ENCODE measurements around the gene MOB1B. TPM values are rescaled to one million over a fixed set of nuclear protein-coding genes. Genes with fewer than 3 reads are reported as not detected.
A peak's percentile ranks its signal among the peaks of the same experiment; 100 is the strongest.

Gene MOB1B
- total RNA-seq, 1 donor from 2014 or later: 22.1 TPM

DNA sequence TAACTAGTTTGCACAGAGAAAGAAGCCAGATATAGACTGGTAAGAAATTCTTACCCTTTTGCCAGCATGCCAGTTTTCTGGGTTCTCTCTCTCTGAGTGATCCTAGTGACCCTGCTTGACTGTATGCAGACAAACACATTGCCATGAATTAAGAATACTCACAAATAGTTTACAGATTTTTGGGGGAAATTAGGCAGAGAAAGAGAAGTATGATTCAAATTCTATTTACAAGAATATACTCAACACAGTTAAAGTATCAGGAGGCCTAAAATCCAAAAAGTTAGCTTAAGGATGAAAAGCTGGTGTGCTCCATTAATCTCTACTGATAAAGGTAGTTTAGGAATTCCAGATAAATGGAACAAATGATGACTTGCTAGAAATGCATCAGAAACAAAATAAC is 18.4 kb downstream of the MOB1B start:
- Mint-ChIP-seq H3K27me3 (ENCODE audit: insufficient read depth) (no peaks in the 10 kb centered on the region), H3K4me3 (no peak overlapping the region), H3K9me3 (peaks cover 6% of the 10 kb centered on the region), H3K36me3 (ENCODE audit: low read depth) (peaks cover 6% of the 10 kb centered on the region), H3K27ac (no peak overlapping the region), H3K4me1 (ENCODE audit: low read depth) (peaks cover 6% of the 10 kb centered on the region)
- intact Hi-C loops (cut with micrococcal nuclease): no loop called here
- DNase-seq (ENCODE audit: low spot score): no peak

DNA sequence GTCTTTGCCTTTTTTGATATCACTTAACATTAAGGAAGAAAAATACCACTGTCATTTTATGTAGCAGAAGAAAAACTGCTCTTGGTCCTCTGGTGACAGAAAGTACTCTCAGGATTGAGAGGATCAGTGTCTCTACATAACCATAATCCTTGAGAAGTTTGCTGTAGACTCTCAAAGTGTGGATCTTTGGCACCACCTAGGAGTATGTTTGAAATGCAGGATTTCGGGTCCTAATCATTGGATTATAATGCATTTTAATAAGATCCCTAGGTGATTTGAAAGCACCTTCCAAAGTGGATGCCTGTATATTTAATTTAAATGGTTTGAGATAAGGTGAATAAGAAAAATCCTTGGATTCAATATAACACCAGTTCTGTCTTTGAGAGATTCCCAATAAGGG is 23.2 kb downstream of the MOB1B start:
- DNase-seq (ENCODE audit: low spot score): no peak
- H3K4me3 Mint-ChIP-seq: no peak overlapping the region
- no peak overlapping the region for H3K27ac Mint-ChIP-seq
- H3K9me3 Mint-ChIP-seq: peaks cover 2% of the 10 kb centered on the region
- intact Hi-C loops (cut with micrococcal nuclease): no loop called here
- peaks cover 31% of the 10 kb centered on the region for H3K4me1 Mint-ChIP-seq (ENCODE audit: low read depth)
- no peaks in the 10 kb centered on the region for H3K27me3 Mint-ChIP-seq (ENCODE audit: insufficient read depth)
- H3K36me3 Mint-ChIP-seq (ENCODE audit: low read depth): peaks cover 3% of the 10 kb centered on the region

DNA sequence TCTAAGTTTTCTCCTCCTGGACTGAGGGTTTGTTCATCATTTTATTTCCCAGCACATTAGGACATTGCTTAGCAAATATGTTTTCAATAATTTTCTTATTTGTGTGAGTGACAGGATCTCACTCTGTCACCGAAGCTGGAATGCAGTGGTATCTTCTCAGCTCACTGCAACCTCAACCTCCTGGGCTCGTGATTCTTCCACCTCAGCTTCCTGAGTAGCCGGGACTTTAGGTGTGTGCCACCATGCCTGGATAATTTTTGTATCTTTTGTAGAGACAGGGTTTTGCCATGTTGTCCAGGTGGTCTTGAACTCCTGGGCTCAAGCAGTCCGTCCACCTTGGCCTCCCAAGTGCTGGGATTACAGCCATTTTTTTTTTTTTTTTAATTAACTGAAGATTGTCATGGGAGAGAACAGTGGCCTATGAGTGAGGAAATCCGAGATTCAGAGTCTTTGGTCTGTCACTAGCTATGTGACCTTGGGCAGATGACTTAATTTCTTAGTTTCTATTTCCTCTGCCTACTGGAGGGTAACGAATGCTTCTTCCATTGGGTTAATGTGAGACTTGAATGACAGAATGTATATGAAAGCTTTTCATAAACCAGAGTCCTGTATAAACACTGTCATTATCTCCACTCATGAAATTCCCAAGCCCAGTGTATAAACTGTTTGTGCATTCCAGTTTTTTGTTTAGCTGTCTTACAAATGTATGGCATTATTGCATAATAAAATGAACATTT is 23.9 kb downstream of the MOB1B start:
- intact Hi-C loops (cut with micrococcal nuclease): loop anchor here (2.0 kb wide), 1 partner anchor 87 kb away; the partner anchor contains the start of gene GRSF1
- no peaks in the 10 kb centered on the region for H3K27me3 Mint-ChIP-seq (ENCODE audit: insufficient read depth)
- H3K36me3 Mint-ChIP-seq (ENCODE audit: low read depth): peaks cover 3% of the 10 kb centered on the region
- peak overlapping the region; percentile 74 for H3K27ac Mint-ChIP-seq
- H3K9me3 Mint-ChIP-seq: no peaks in the 10 kb centered on the region
- H3K4me3 Mint-ChIP-seq: peak overlapping the region; percentile 37
- DNase-seq (ENCODE audit: low spot score): no peak
- peaks cover 31% of the 10 kb centered on the region for H3K4me1 Mint-ChIP-seq (ENCODE audit: low read depth)

DNA sequence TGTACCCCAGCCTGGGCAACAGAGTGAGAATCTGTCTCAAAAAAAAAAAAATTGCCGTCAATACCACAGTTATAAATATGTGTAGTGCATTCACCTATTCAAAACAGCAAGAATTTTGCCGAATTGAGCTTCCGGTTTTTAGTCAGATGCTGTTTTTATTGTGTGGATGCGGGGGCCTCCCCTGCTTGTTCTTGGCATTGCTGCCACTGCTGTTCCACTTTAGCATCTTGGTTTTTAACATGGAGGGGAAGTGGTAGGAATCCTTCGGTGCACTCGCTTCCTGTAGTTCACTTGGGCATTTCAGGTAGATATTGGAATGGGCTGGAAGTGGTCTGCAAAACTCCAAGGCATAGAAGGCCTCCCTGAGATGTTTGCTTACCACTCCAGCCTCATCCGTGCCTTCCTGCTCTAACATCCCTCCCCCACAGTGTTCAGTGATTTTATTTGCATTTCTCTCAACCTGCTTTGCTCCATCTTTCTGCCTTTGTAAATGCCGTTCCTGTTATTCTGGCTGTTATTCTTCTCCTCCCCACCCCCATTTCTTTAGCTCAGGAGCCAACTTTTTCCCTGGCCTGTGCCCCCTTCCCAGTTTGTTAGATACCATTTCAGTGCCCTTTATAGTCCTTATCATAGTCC is 25.5 kb downstream of the MOB1B start:
- Mint-ChIP-seq H3K36me3 (ENCODE audit: low read depth) (peaks cover 3% of the 10 kb centered on the region), H3K9me3 (peaks cover 3% of the 10 kb centered on the region), H3K27me3 (ENCODE audit: insufficient read depth) (no peaks in the 10 kb centered on the region), H3K27ac (peak overlapping the region; percentile 76), H3K4me1 (ENCODE audit: low read depth) (peaks cover 31% of the 10 kb centered on the region), H3K4me3 (peak overlapping the region; percentile 11)
- intact Hi-C loops (cut with micrococcal nuclease): loop anchor here (1.0 to 2.0 kb wide), 2 partner anchors 25 to 89 kb away; partner anchors contain the start of genes GRSF1 and MOB1B
- DNase-seq (ENCODE audit: low spot score): peak; percentile 15

DNA sequence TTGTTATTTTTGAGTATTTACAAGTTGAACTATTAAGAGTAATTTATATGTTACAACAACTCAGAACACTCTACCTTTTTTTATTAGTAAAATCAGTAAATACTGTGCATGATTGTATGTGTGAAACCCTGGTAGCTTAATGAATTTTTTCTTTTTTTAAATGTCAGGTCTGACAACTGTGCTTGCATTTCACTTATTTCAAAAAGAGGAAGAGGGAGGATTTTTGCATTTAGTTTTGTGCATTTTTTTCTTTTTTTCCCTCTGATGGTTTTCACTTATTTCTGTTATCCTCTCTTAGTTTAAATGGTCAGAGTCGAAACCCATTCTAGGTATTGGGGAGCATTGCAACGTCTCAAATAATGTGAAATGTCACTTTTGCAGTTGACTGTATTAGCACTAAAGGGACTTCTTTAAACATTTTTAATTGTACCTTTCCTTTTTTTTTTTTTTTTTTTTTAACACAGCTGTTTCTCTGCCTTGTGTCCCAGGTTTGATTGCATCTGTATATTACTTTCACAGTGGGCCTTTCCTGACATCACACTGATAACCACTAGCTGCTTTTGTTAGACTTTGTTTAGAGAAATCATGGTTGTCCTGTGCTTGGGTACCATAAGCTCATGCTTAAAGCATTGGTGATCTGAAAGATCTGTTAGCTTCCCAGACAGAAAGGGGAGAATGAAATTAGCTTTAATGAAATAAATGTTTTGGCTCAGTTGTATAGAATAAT is 28.5 kb downstream of the MOB1B start:
- H3K27ac Mint-ChIP-seq: no peak overlapping the region
- H3K36me3 Mint-ChIP-seq (ENCODE audit: low read depth): peaks cover 8% of the 10 kb centered on the region
- peaks cover 8% of the 10 kb centered on the region for H3K9me3 Mint-ChIP-seq
- DNase-seq (ENCODE audit: low spot score): no peak
- peaks cover 31% of the 10 kb centered on the region for H3K4me1 Mint-ChIP-seq (ENCODE audit: low read depth)
- intact Hi-C loops (cut with micrococcal nuclease): no loop called here
- no peak overlapping the region for H3K4me3 Mint-ChIP-seq
- H3K27me3 Mint-ChIP-seq (ENCODE audit: insufficient read depth): no peaks in the 10 kb centered on the region

DNA sequence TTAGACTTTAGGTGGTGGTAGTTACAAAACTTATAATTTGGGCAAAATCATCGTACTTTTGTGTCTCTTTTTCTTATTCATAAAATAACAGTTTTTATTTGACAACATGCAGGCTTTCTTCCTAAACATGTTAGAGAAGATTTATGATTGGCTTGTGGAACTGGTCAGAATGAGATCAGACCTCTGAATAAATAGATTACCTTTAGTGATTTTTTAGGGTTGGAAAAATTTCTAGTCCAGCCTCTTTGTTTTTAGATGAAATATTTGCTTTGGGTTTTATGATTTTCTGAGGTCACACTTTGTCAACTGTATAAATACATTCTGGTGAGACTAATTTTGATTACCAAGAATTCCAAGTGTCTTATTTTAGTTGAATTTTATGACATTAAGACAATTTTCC is 29.2 kb downstream of the MOB1B start:
- Mint-ChIP-seq H3K4me1 (ENCODE audit: low read depth) (peaks cover 29% of the 10 kb centered on the region), H3K27ac (no peak overlapping the region), H3K4me3 (no peak overlapping the region), H3K36me3 (ENCODE audit: low read depth) (peaks cover 6% of the 10 kb centered on the region), H3K27me3 (ENCODE audit: insufficient read depth) (no peaks in the 10 kb centered on the region), H3K9me3 (peaks cover 8% of the 10 kb centered on the region)
- no peak for DNase-seq (ENCODE audit: low spot score)
- intact Hi-C loops (cut with micrococcal nuclease): no loop called here

DNA sequence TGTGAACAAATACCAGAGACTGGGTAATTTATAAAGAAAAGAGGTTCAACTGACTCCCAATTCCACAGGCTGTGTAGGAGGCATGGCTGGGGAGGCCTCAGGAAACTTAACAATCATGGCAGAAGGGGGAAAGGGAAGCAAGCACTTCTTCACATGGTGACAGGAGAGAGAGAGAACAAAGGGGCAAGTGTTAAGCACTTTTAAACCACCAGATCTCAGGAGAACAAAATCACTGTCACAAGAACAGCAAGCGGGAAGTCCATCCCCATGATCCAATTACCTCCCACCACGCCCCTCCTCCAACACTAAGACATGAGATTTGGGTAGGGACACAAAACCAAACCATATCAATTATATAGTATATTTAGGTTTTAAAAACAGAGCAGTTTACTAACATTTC is 30.8 kb downstream of the MOB1B start:
- H3K4me3 Mint-ChIP-seq: no peak overlapping the region
- intact Hi-C loops (cut with micrococcal nuclease): no loop called here
- H3K36me3 Mint-ChIP-seq (ENCODE audit: low read depth): peaks cover 5% of the 10 kb centered on the region
- no peak for DNase-seq (ENCODE audit: low spot score)
- H3K27me3 Mint-ChIP-seq (ENCODE audit: insufficient read depth): no peaks in the 10 kb centered on the region
- H3K27ac Mint-ChIP-seq: no peak overlapping the region
- peaks cover 24% of the 10 kb centered on the region for H3K4me1 Mint-ChIP-seq (ENCODE audit: low read depth)
- H3K9me3 Mint-ChIP-seq: peaks cover 8% of the 10 kb centered on the region

DNA sequence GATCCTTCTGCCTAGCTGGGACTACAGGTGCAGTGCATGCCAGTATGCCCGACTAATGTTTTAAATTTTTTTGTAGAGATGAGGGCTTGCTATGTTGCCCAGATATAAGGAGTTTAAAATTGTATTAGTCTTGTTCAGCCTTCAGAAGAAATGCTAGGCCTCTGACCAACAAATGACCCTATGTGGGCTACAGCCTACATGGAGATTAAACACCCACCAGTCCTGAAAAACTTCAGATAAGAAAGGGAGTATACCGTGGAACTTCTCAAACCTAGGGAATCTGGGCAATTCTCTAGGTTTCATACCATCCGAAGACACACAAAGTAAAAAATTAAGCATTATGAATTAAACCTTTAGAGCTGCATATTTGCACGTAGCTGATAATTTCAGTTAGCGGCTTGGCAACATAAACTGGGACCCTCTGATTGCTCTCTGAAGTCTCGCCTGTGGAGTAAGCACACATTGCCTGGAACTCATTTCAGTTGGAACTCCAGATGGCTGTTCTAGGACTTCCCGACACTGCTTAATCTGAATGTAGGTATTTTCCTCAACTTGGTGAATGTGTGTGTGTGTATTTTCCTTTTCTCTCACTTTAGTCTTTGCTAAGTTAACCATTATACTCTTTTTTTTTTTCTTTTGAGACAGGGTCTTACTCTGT is 33.0 kb downstream of the MOB1B start:
- Mint-ChIP-seq H3K27ac (no peak overlapping the region), H3K27me3 (ENCODE audit: insufficient read depth) (no peaks in the 10 kb centered on the region), H3K9me3 (peaks cover 8% of the 10 kb centered on the region), H3K4me3 (no peak overlapping the region), H3K36me3 (ENCODE audit: low read depth) (peaks cover 5% of the 10 kb centered on the region), H3K4me1 (ENCODE audit: low read depth) (peaks cover 29% of the 10 kb centered on the region)
- no peak for DNase-seq (ENCODE audit: low spot score)
- intact Hi-C loops (cut with micrococcal nuclease): loop anchor here (5.0 kb wide), 1 partner anchor 57 kb away; the partner anchor contains the start of gene DCK

DNA sequence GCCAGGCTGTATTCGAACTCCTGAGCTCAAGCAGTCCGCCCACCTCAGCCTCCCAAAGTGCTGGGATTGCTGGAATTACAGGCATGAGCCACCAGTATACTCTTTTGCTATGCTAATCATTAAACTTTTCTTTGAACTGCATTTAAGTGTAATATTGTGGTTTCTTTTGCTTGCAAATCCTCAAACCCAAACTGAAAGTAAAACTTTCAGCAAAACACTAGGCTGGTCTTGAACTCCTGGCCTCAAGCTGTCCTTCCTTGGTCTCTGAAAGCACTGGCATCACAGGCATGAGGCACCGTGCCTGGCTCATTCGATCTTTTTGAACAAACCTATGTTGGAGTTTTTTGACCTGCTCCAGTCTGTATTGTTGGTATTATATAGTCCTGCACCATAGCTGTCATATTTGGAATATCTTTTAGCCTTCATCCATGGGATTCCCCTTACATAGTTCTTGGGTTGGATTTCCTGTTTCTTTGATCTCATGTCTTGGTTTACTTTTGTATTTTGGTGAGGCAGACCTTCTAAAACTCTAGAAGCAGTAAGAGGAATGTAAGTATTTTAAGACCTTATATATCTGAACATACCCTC is 34.1 kb downstream of the MOB1B start:
- no peaks in the 10 kb centered on the region for H3K27me3 Mint-ChIP-seq (ENCODE audit: insufficient read depth)

DNA sequence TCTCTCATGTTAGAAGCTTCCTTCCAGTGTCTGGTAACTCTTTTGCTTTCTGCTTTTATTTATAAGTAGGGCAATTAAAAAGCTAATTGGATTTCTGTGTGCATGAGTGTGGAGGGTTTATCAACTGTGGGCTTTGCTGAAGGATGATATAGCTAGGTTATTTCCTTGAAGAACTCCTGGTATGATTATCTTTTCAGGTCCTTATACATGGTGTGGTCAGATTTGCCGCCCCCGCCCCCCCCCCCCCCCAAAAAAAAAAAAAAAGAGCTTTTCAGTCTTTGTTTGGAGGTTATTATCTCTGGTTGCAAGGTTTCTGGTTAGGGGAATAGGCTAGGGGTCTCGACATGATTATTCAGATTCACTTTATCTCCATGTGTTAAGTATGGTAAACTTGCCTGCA is 35.9 kb downstream of the MOB1B start:
- no peak overlapping the region for H3K4me3 Mint-ChIP-seq
- H3K4me1 Mint-ChIP-seq (ENCODE audit: low read depth): peaks cover 29% of the 10 kb centered on the region
- intact Hi-C loops (cut with micrococcal nuclease): loop anchor here (5.0 kb wide), 1 partner anchor 54 kb away; the partner anchor contains the start of gene DCK
- DNase-seq (ENCODE audit: low spot score): no peak
- no peak overlapping the region for H3K27ac Mint-ChIP-seq
- H3K9me3 Mint-ChIP-seq: peaks cover under 1% of the 10 kb centered on the region
- no peaks in the 10 kb centered on the region for H3K27me3 Mint-ChIP-seq (ENCODE audit: insufficient read depth)
- H3K36me3 Mint-ChIP-seq (ENCODE audit: low read depth): peaks cover 2% of the 10 kb centered on the region

More for the DNA sequence above, 34.1 kb downstream of the MOB1B start:
- peak; percentile 4 for DNase-seq (ENCODE audit: low spot score)
- Mint-ChIP-seq H3K4me1 (ENCODE audit: low read depth) (peaks cover 29% of the 10 kb centered on the region), H3K36me3 (ENCODE audit: low read depth) (peaks cover 6% of the 10 kb centered on the region), H3K27ac (peak overlapping the region; percentile 0), H3K4me3 (no peak overlapping the region), H3K9me3 (peaks cover 8% of the 10 kb centered on the region)
- intact Hi-C loops (cut with micrococcal nuclease): loop anchor here (5.0 kb wide), 1 partner anchor 56 kb away; the partner anchor contains the start of gene DCK

DNA sequence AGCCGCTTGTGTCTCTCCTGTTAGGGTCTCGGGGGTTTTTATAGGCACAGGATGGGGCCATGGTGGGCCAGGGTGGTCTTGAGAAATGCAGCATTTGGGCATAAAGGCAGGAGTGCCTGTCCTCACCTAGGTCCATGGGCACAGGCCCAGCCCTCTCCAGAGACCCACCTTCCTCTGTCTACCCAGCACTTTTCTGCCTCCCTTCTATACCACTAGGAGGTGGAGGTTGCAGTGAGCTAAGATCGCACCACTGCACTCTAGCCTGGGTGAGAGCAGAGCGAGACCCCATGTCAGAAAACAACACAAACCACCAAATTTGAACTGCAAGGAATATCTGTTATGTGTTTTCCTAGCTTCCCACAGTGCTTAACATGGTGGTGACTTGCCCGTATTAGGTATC is 38.0 kb downstream of the MOB1B start:
- DNase-seq (ENCODE audit: low spot score): no peak
- peaks cover 9% of the 10 kb centered on the region for H3K36me3 Mint-ChIP-seq (ENCODE audit: low read depth)
- intact Hi-C loops (cut with micrococcal nuclease): no loop called here
- H3K27ac Mint-ChIP-seq: no peak overlapping the region
- H3K4me3 Mint-ChIP-seq: no peak overlapping the region
- H3K9me3 Mint-ChIP-seq: no peaks in the 10 kb centered on the region
- peaks cover 27% of the 10 kb centered on the region for H3K4me1 Mint-ChIP-seq (ENCODE audit: low read depth)
- H3K27me3 Mint-ChIP-seq (ENCODE audit: insufficient read depth): no peaks in the 10 kb centered on the region

DNA sequence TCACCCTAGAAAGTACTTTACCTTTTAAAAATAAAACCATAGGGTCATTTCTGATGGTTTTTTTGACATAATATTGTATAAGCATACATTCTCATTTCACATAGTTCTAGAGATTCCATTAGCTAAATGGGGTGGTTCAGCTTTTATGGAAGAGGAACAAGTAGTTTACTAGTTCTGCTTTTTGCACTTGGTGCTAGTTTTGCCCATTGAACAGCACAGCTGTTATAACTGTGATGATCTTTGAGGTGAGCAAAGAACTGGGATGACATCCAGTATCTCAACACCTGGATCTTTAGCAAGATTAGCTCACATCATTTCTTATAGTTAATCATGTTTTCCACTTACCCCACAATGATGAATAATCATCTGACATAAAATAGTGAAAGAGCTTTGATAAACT is 40.9 kb downstream of the MOB1B start:
- peaks cover 9% of the 10 kb centered on the region for H3K36me3 Mint-ChIP-seq (ENCODE audit: low read depth)
- no peak overlapping the region for H3K27ac Mint-ChIP-seq
- intact Hi-C loops (cut with micrococcal nuclease): no loop called here
- no peaks in the 10 kb centered on the region for H3K27me3 Mint-ChIP-seq (ENCODE audit: insufficient read depth)
- no peak for DNase-seq (ENCODE audit: low spot score)
- H3K4me1 Mint-ChIP-seq (ENCODE audit: low read depth): peaks cover 9% of the 10 kb centered on the region
- no peak overlapping the region for H3K4me3 Mint-ChIP-seq
- no peaks in the 10 kb centered on the region for H3K9me3 Mint-ChIP-seq
